Activated naive CD8-positive, alpha-beta T cell treated with anti-CD3 and anti-CD28 coated beads, Interleukin-2, amount 50 U/mL, for 16 hours (primary cell): ENCODE measurements around the gene TEX51.

ENCODE experiments used
- DNase-seq: peaks from one replicate; pipeline ENCODE4 v3.0.0-alpha.2; 2020; ENCODE audit warnings: low read depth, low spot score

Gene TEX51

GRCh38 chr2:126878601-126879000 lies 20.1 kb upstream of the TEX51 start:
- no peak for DNase-seq

GRCh38 chr2:126879348-126880298 lies 19.1 kb upstream of the TEX51 start:
- no peak for DNase-seq

- no peak for DNase-seq
Measured at GRCh38 chr2:126880324-126880723, 18.4 kb upstream of the TEX51 start.

- no peak for DNase-seq
Measured at GRCh38 chr2:126880817-126881216, 17.9 kb upstream of the TEX51 start.

- no peak for DNase-seq
Measured at GRCh38 chr2:126881591-126881990, 17.1 kb upstream of the TEX51 start.

GRCh38 chr2:126882181-126882580 lies 16.5 kb upstream of the TEX51 start:
- DNase-seq, result no peak

- no peak for DNase-seq
Measured at GRCh38 chr2:126882736-126883665, 15.7 kb upstream of the TEX51 start.

- DNase-seq, result no peak
Measured at GRCh38 chr2:126883666-126884040, 15.0 kb upstream of the TEX51 start.

- DNase-seq, result no peak
Measured at GRCh38 chr2:126884861-126885750, 13.6 kb upstream of the TEX51 start.

GRCh38 chr2:126885751-126886210 lies 12.9 kb upstream of the TEX51 start:
- DNase-seq, result no peak

- peak; percentile 8 for DNase-seq
Measured at GRCh38 chr2:126886211-126886915, 12.3 kb upstream of the TEX51 start.

GRCh38 chr2:126886916-126887280 lies 11.8 kb upstream of the TEX51 start:
- no peak for DNase-seq

- no peak for DNase-seq
Measured at GRCh38 chr2:126887506-126887905, 11.2 kb upstream of the TEX51 start.

GRCh38 chr2:126888046-126888445 lies 10.6 kb upstream of the TEX51 start:
- no peak for DNase-seq

GRCh38 chr2:126889071-126889470 lies 9.6 kb upstream of the TEX51 start:
- no peak for DNase-seq

- no peak for DNase-seq
Measured at GRCh38 chr2:126889496-126890135, 9.1 kb upstream of the TEX51 start.

- no peak for DNase-seq
Measured at GRCh38 chr2:126890136-126890510, 8.6 kb upstream of the TEX51 start.

- DNase-seq, result no peak
Measured at GRCh38 chr2:126890551-126891450, 7.9 kb upstream of the TEX51 start.
